Posterior cingulate gyrus (tissue), 11 donors: ENCODE data around the gene HACL1.
"Not testable (repeated sequence)": the region's sequence is repeated elsewhere in the genome, so short reads cannot be mapped to it uniquely, and the experiment has no call there.

Experiments used
- DNase-seq, 10 donors: peaks; one replicate each; pipeline versions ENCODE4 v3.0.0 to v3.0.0-alpha.2; 2020 to 2021; ENCODE audit warnings: mixed read lengths in 3 of 10
- intact Hi-C: fragments of 100-400 bp; cut with DNase I; formaldehyde crosslinking; loops from one replicate; pipeline ENCODE4 v1.15.1; 2023

HACL1 gene

GRCh38 chr3:15536856-15537255 is 64.5 kb downstream of the HACL1 start:
- DNase-seq, result no peak
- intact Hi-C loops, result no loop called here

GRCh38 chr3:15535732-15536131 is 65.6 kb downstream of the HACL1 start:
- no peak for DNase-seq
- intact Hi-C loops, result no loop called here

- DNase-seq, intact Hi-C loops: not testable (repeated sequence)
Measured at GRCh38 chr3:15532614-15533013, 68.8 kb downstream of the HACL1 start.

- DNase-seq, result peak in 1 of 10 donors; percentile 41
- intact Hi-C loops, result no loop called here
Measured at GRCh38 chr3:15531346-15531745, 70.0 kb downstream of the HACL1 start.

GRCh38 chr3:15528854-15529537 is 72.4 kb downstream of the HACL1 start:
- intact Hi-C loops, result no loop called here
- no peak for DNase-seq

GRCh38 chr3:15527031-15527459 is 74.3 kb downstream of the HACL1 start:
- intact Hi-C loops, result no loop called here
- DNase-seq, result peak in 2 of 10 donors; percentile 10 to 15

- intact Hi-C loops, result no loop called here
- no peak for DNase-seq
Measured at GRCh38 chr3:15525790-15526189, 75.6 kb downstream of the HACL1 start.

- intact Hi-C loops, result no loop called here
- no peak for DNase-seq
Measured at GRCh38 chr3:15523660-15524417, 77.5 kb downstream of the HACL1 start.

- DNase-seq, result no peak
- intact Hi-C loops, result no loop called here
Measured at GRCh38 chr3:15522016-15522415, 79.4 kb downstream of the HACL1 start.

GRCh38 chr3:15521573-15521965 is 79.8 kb downstream of the HACL1 start, which contains the start of gene COLQ:
Gene COLQ, minus strand, starts transcription at chr3:15521706. Its CDS starts 81 bp downstream, at chr3:15521625.
- intact Hi-C loops, result no loop called here
- peak in 1 of 10 donors; percentile 35 for DNase-seq

- intact Hi-C loops, result no loop called here
- peak in 1 of 10 donors; percentile 20 for DNase-seq
Measured at GRCh38 chr3:15520804-15521572, 80.4 kb downstream of the HACL1 start.

GRCh38 chr3:15520185-15520584 is 81.2 kb downstream of the HACL1 start:
- peak in 1 of 10 donors; percentile 48 for DNase-seq
- intact Hi-C loops, result no loop called here

GRCh38 chr3:15519096-15519495 is 82.3 kb downstream of the HACL1 start:
- intact Hi-C loops, result no loop called here
- no peak for DNase-seq

- peak in 2 of 10 donors; percentile 30 to 57 for DNase-seq
- intact Hi-C loops, result no loop called here
Measured at GRCh38 chr3:15514663-15515340, 86.6 kb downstream of the HACL1 start.

- intact Hi-C loops, result no loop called here
- peak in 1 of 10 donors; percentile 25 for DNase-seq
Measured at GRCh38 chr3:15513810-15514662, 87.3 kb downstream of the HACL1 start.

- DNase-seq, result peak in 1 of 10 donors; percentile 17
Measured at GRCh38 chr3:15513116-15513515, 88.3 kb downstream of the HACL1 start.

GRCh38 chr3:15512166-15512565 is 89.2 kb downstream of the HACL1 start:
- intact Hi-C loops, result no loop called here
- peak; percentile 19 to 95 (median 70) for DNase-seq

More at GRCh38 chr3:15513116-15513515, 88.3 kb downstream of the HACL1 start:
- intact Hi-C loops, result no loop called here

GRCh38 chr3:15511156-15511555 is 90.2 kb downstream of the HACL1 start:
- DNase-seq, result no peak
- intact Hi-C loops, result no loop called here
